Right forelimb (tissue), 1 donor: Measurements from ENCODE around the gene BABAM2.

Experiments used
- DNase-seq: peaks from one replicate; pipeline ENCODE4 v3.0.0-alpha.2; 2018

Gene BABAM2

GRCh38 chr2:28263690-28264089, 373.2 kb downstream of the BABAM2 start:
- no peak for DNase-seq

- DNase-seq: no peak
Measured at GRCh38 chr2:28267282-28267681, 376.8 kb downstream of the BABAM2 start.

GRCh38 chr2:28268386-28268785, 377.9 kb downstream of the BABAM2 start:
- DNase-seq: no peak

DNA sequence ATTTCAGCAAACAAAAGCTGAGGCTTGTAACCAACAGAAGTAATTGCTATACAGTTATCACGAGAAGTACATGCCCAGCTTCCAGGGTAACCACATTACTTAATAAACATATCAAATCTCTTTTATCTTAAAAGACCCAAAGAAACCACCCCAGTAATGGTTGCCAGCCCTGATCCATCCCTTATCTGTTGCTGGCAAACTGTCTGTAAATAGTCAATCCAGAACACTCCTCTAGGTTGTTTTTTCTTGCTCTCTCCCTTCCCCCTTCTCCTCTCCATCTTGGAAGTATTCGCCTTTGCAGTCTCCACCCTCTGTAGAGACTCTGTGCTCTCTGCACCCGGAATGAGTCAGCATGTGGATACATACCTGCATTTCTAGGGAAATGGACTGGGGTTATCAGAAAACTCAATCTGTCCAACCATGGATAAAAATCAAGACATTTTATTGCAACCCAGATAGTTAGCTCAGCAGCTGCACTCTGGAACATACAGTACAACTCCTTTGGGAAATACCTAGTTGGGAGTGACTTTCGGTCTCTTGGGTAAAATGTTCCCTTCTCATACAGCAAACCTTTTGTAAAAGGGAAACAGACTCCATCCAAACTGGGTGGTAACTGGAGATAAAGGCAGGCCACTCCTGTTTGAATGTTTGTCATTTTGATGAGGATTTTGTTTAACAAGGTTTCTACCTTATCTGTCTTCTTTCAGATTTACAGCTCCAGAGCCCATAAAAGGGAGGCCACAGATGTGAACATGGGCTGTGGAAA, 378.7 kb downstream of the BABAM2 start:
- no peak for DNase-seq

DNA sequence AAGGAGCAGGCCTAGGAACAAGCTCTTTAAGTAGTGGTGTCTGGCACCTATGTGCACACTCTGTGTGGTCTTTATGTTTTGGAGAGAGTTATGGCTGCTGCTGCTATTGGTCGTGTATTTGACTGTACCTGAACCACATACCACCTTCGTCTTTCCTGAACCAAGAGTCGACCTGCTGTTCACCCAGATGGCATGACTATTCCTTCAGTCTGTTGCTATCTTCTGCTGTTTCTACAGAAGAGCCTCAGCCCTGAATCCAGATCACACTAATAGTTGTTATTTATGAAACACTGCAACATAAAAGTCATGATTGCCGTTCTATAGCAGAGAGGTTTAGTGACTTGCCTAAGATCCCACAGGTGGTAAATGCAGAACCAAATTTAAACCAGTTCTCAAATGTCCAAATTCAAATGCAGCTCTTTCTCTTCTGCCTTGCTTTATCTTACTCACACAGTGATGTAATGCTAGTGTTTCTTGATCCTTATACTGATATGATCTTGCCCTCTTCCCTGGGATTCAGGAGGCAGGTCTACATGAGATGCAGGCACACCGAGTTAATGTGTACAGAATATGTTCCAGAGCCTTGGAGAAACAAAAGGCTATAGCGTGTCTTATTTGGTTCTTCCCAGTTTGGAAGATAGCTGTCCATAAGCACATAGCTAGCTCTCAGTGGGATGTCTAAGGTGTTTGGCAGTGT, 380.1 kb downstream of the BABAM2 start:
- DNase-seq: no peak

GRCh38 chr2:28271231-28271918, 380.8 kb downstream of the BABAM2 start:
- DNase-seq: no peak

GRCh38 chr2:28271919-28272250, 381.4 kb downstream of the BABAM2 start:
- no peak for DNase-seq

DNA sequence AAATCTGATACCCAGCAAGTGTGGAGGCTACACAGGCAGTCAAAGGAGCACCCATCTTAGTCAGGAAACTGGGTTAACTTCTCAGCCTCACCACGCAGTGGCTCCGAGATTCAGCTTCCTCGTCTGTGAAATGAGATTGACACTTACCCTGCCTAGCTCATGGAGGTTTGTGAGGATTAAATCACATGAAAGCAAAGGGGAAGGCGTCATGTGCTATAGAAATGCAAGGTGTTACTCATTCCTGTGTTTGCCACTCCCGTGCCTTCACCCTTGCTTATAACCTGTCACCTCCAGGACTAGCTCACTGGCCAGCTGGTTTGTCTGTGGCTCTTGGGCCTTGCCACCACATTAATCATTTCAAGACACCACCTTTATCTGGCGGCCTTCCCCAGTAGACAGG, 383.2 kb downstream of the BABAM2 start:
- DNase-seq: no peak

DNA sequence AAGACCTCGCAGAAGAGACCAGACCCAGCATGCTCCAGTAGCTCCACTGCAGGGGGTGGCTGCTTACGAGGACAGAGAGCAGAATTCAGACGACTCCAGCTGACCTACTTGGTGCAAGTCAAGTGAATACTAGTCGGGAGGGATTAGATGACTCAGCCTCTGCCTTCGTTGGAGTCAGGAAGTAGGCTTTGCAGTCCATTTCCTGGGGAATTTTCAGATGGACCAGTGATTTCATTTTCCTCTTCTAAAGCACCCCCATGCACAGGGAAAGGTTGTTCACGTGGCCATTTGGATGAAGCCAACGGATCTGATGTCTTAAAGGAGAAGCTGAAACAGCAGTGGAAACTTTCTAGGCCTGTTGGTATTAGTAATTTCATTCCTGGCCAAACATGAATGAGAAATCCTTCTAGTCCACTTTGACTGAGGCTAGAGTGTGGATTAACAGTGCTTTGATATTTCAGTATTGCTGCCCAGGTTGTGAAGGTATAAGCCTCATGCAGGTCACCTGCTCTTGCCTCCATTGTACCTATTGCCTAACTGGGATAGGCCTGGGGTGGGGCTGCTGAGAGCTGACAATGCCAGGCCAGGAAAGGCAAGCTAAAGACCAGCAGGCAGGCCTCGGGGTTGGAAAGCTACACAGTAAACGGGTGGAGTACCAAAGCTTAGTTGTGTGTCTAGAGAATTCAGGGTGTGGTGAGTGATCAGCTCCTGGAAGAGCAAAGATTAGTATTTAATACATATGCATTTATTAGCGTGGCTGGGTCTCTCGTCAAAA, 384.6 kb downstream of the BABAM2 start:
- no peak for DNase-seq

- no peak for DNase-seq
Measured at GRCh38 chr2:28276076-28276618, 385.6 kb downstream of the BABAM2 start.

GRCh38 chr2:28276807-28277206, 386.3 kb downstream of the BABAM2 start:
- DNase-seq: no peak

DNA sequence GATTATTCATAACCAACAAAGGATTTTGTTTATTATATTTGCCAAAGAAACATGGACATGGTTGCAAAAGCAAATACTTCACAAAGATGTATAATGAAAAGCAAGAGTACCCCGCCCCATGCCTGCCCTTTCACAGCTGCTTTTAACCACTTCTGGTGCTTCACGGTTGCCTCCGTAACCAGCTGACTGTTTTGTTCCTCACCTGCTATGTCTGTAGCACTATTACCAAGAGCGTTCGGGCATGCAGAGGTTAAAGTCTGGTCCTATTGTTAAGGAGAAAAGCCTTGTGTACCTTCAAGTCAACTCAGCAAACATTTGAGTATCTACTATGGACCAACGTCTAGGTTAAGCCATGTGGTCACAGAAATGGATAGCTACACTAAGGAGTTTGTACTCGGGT, 386.9 kb downstream of the BABAM2 start:
- DNase-seq: no peak

GRCh38 chr2:28279371-28279770, 388.8 kb downstream of the BABAM2 start:
- DNase-seq: no peak

DNA sequence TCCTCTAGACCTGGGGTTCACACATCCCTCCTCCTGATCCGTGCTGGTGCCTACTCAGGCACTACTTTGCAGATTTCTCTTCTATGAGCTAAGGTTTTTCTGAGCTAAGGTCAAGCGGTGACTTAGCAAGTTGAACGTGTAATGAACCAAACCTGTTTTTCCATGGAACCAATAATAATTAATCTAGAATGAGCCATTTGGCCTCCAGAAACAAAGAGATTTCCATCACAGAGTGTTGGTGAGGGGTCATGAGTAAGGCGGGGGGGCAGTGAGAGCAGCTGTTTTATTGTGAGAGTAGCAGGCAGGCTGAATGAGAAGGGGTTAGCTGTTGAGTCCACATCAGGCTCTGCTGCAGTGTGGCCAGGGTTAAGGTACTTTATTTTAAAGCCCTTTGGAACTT, 390.1 kb downstream of the BABAM2 start:
- DNase-seq: no peak

DNA sequence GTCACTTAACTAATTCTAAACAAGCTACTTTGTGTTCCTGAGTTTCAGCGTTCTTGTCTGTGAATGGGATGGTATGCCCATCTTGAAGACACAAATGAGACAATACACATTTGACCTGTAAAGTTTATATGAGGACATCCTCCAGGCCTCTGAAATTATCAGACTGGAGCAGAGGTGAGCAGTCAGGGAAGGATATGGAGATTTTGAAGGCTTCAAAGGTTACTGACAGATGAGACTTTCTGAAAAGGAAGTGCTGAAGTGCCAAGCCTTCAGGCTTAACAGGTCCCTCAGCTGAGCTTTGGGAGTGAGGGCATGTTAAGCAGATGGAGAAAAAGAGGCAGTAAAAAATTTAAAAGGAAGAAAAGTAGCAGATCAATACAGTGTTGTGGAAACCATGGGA, 391.2 kb downstream of the BABAM2 start:
- DNase-seq: no peak

DNA sequence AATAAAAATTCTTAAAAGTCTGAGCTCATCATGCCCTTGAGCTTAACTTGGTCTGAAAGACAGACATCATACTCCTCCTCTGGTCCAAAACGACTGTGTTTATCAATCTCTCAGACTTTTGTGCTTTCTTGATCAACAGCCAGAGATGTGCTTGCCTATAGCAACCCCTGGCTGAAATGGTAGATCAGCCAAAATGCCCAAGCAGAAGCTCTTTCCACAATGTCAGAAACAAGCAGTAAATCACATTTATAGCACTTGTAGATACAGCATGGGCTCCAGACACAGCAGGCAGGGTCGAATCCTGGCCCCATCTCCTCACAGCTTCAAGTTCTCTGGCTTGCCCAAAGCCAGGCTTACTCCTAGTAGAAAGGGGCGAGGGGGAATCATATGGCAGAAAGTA, 391.7 kb downstream of the BABAM2 start:
- DNase-seq: no peak

- no peak for DNase-seq
Measured at GRCh38 chr2:28282861-28283646, 392.5 kb downstream of the BABAM2 start.

DNA sequence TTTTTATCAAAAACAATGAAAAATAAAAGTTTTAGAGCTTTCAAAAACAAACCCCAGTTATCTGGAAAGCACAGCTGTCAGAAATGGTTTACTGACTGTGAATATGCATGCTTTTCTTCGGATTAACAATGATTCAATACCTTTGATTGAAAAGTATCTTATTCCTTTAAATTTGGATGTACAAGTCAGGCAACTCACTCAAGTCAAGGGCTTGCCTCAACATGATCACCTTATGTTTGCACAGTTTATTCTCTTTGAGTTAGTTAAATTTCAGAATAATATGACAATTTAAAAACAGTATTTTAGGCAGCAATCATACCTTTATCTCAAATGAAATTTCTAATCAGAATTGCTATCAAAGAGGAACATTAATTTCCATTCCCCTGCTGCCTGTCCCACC, 393.3 kb downstream of the BABAM2 start:
- no peak for DNase-seq

DNA sequence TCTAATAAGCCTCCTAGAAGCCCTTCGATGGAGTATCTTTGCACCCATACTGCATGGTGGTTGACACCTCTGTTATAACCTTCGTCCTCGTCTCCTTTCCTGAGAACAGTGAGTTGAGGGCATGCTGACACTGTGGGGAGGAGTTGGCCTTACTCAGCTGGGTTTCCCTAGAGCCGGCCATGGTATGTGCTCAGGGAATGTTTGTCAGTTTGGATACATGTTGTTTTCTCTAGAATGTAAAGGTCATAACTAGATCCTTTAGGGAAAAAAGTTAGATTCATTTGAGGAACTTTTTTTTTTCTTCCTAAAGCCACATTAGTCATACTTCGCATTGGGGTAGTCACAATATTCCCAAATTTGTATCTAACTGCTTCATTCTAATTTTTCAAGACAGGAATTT, 396.1 kb downstream of the BABAM2 start:
- DNase-seq: no peak

- no peak for DNase-seq
Measured at GRCh38 chr2:28287256-28287915, 396.9 kb downstream of the BABAM2 start.

DNA sequence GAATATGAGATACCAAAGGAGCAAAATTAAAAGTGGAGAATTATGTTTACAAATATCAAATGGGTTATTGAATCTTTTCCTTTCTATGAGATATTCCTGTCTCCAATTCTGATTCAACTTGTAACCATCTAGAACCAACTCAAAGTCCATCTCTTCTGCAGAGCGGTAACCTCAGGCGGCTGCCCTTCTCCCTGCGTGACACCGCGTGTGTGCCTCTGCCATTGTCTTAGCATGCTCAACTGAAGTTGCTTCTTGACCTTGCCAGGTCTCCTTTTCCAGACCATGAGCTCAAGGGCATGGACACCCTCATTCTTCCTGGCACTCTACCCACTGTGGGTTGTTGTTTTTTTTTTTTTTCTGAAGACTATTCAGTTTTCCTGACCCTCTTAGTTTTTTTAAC, 398.1 kb downstream of the BABAM2 start:
- no peak for DNase-seq
